DND-41 (cell line): Measurements from ENCODE around the gene UBR1.
"Not testable (repeated sequence)": the region's sequence is repeated elsewhere in the genome, so short reads cannot be mapped to it uniquely, and the experiment has no call there.

ENCODE experiments used
- ATAC-seq: fragments of 200-7000 bp; cut with Tn5 transposase; 3 replicates; pipeline ENCODE4 v1.9.1; 2021; ENCODE audit warnings: low read depth; ENCODE audit not compliant: insufficient read depth
- DNase-seq: peaks from one replicate; pipeline ENCODE4 v3.0.0-alpha.2; 2020
- H2AFZ ChIP-seq: 2 replicates; pipeline ENCODE4 v1.6.0; 2012; ENCODE audit warnings: low read depth, low read length
- H3K27ac ChIP-seq: 2 replicates; pipeline ENCODE4 v1.5.1; 2012; ENCODE audit warnings: low read length, inconsistent platforms
- H3K27me3 ChIP-seq: fragments of 200-600 bp; sonication (generic); 2 replicates; pipeline ENCODE4 v1.6.0; 2012; ENCODE audit warnings: low read length, mild to moderate bottlenecking, inconsistent platforms; ENCODE audit not compliant: insufficient read depth, poor library complexity
- H3K36me3 ChIP-seq: 2 replicates; pipeline ENCODE4 v1.5.1; 2012; ENCODE audit warnings: low read length, inconsistent platforms; ENCODE audit not compliant: insufficient read depth
- H3K4me1 ChIP-seq: 2 replicates; pipeline ENCODE4 v1.5.1; 2012; ENCODE audit warnings: mild to moderate bottlenecking, low read length; ENCODE audit not compliant: insufficient read depth
- H3K4me2 ChIP-seq: 2 replicates; pipeline ENCODE4 v1.6.0; 2012; ENCODE audit warnings: mild to moderate bottlenecking, moderate library complexity, low read length, inconsistent platforms; ENCODE audit not compliant: insufficient read depth
- H3K4me3 ChIP-seq, 2 experiments: fragments of 200-600 bp in 1 of 2; shearing (Covaris generic) in 1 of 2; 2 replicates each; pipeline ENCODE4 v1.5.1; 2012 to 2016; ENCODE audit warnings: inconsistent platforms in 2 of 2, low read length in 2 of 2, mild to moderate bottlenecking in 2 of 2, low read depth in 1 of 2, moderate library complexity in 1 of 2
- H3K79me2 ChIP-seq: 2 replicates; pipeline ENCODE4 v1.6.0; 2012; ENCODE audit warnings: low read length, inconsistent platforms; ENCODE audit not compliant: insufficient read depth
- H3K9ac ChIP-seq: 2 replicates; pipeline ENCODE4 v1.6.0; 2012; ENCODE audit warnings: low read depth, mild to moderate bottlenecking, inconsistent platforms, low read length, moderate library complexity
- H3K9me3 ChIP-seq: 2 replicates; pipeline ENCODE4 v1.5.1; 2012; ENCODE audit warnings: low read length, moderate library complexity, mild to moderate bottlenecking, inconsistent platforms; ENCODE audit not compliant: insufficient read depth, severe bottlenecking
- H4K20me1 ChIP-seq: 2 replicates; pipeline ENCODE4 v1.6.0; 2012; ENCODE audit warnings: low read length; ENCODE audit not compliant: insufficient read depth
- CTCF ChIP-seq: IDR thresholded peaks from 2 replicates; pipeline ENCODE4 v1.5.1; 2012; ENCODE audit warnings: borderline replicate concordance, low read length, moderate library complexity, mild to moderate bottlenecking; ENCODE audit not compliant: poor library complexity, severe bottlenecking; ENCODE audit errors: extremely low read depth
- EZH2 ChIP-seq: IDR thresholded peaks from 3 replicates; pipeline ENCODE4 v1.6.1; 2012; ENCODE audit warnings: borderline replicate concordance, low read depth, mild to moderate bottlenecking, moderate library complexity, low read length, inconsistent platforms; ENCODE audit not compliant: severe bottlenecking

UBR1 gene

GRCh38 chr15:43008150-43008549, 97.7 kb downstream of the UBR1 start:
- H3K9ac ChIP-seq: no peak overlapping the region
- no peak overlapping the region for H3K27ac ChIP-seq
- no peak for TF ChIP-seq EZH2
- H3K4me1 ChIP-seq: no peaks in the 10 kb centered on the region
- no peak overlapping the region for H2AFZ ChIP-seq
- no peak for DNase-seq
- no peak overlapping the region for H3K4me2 ChIP-seq
- peaks cover 18% of the 10 kb centered on the region for H3K9me3 ChIP-seq
- H4K20me1 ChIP-seq: no peaks in the 10 kb centered on the region
- H3K36me3 ChIP-seq: peaks cover 63% of the 10 kb centered on the region
- no peaks in the 10 kb centered on the region for H3K27me3 ChIP-seq
- H3K79me2 ChIP-seq: no peaks in the 10 kb centered on the region
- no peak for ATAC-seq
- no peak overlapping the region for H3K4me3 ChIP-seq

GRCh38 chr15:43007551-43007950, 98.3 kb downstream of the UBR1 start:
- Histone ChIP-seq H3K9me3 (peaks cover 18% of the 10 kb centered on the region), H3K79me2 (no peaks in the 10 kb centered on the region), H3K27me3 (no peaks in the 10 kb centered on the region), H4K20me1 (no peaks in the 10 kb centered on the region), H3K36me3 (peaks cover 63% of the 10 kb centered on the region), H3K4me1 (no peaks in the 10 kb centered on the region), H3K4me3 (no peak overlapping the region), H2AFZ (no peak overlapping the region), H3K27ac (no peak overlapping the region), H3K4me2 (no peak overlapping the region), H3K9ac (no peak overlapping the region)
- TF ChIP-seq EZH2: no peak
- ATAC-seq (no peak), DNase-seq (no peak)

- no peak overlapping the region for H3K4me2 ChIP-seq
- no peaks in the 10 kb centered on the region for H4K20me1 ChIP-seq
- no peak overlapping the region for H3K9ac ChIP-seq
- peaks cover 63% of the 10 kb centered on the region for H3K36me3 ChIP-seq
- H3K27me3 ChIP-seq: no peaks in the 10 kb centered on the region
- H3K79me2 ChIP-seq: no peaks in the 10 kb centered on the region
- H3K4me3 ChIP-seq: no peak overlapping the region
- H2AFZ ChIP-seq: no peak overlapping the region
- no peaks in the 10 kb centered on the region for H3K4me1 ChIP-seq
- no peak for TF ChIP-seq CTCF
- no peak for TF ChIP-seq EZH2
- ATAC-seq (no peak), DNase-seq (no peak)
- H3K9me3 ChIP-seq: peaks cover 18% of the 10 kb centered on the region
- H3K27ac ChIP-seq: no peak overlapping the region
These were observed 98.8 kb downstream of the UBR1 start for GRCh38 chr15:43006991-43007390.

- H4K20me1 ChIP-seq, H3K9ac ChIP-seq, H3K27ac ChIP-seq, H3K27me3 ChIP-seq, H3K4me2 ChIP-seq, H2AFZ ChIP-seq, H3K4me1 ChIP-seq, H3K79me2 ChIP-seq, DNase-seq, H3K4me3 ChIP-seq, ATAC-seq: not testable (repeated sequence)
- H3K36me3 ChIP-seq: peaks cover 46% of the 10 kb centered on the region
- H3K9me3 ChIP-seq: peaks cover 18% of the 10 kb centered on the region
These were observed 100.8 kb downstream of the UBR1 start for GRCh38 chr15:43004886-43005595.

- ATAC-seq (no peak), DNase-seq (no peak)
- Histone ChIP-seq H3K4me3 (no peak overlapping the region), H3K36me3 (peaks cover 31% of the 10 kb centered on the region), H3K27me3 (no peaks in the 10 kb centered on the region), H3K9ac (no peak overlapping the region), H4K20me1 (no peaks in the 10 kb centered on the region), H3K4me2 (no peak overlapping the region), H3K9me3 (no peaks in the 10 kb centered on the region), H3K79me2 (no peaks in the 10 kb centered on the region), H3K27ac (no peak overlapping the region), H3K4me1 (no peaks in the 10 kb centered on the region), H2AFZ (no peak overlapping the region)
- TF ChIP-seq EZH2 (no peak), CTCF (no peak)
These were observed 106.5 kb downstream of the UBR1 start for GRCh38 chr15:42999201-42999779.
